Karpas-422 (cell line): ENCODE measurements around the gene DNMT3A. TPM values are rescaled to one million over a fixed set of nuclear protein-coding genes. Genes with fewer than 3 reads are reported as not detected.

Experiments used
- DNase-seq: peaks from one replicate; pipeline ENCODE4 v3.0.0-alpha.2; 2015
- H2AFZ ChIP-seq: fragments of 200-600 bp; sonication (generic); 2 replicates; pipeline ENCODE4 v1.6.1; 2014; ENCODE audit warnings: antibody characterized with exemption, low read length, mixed read lengths
- H3K27ac ChIP-seq: fragments of 200-600 bp; sonication (generic); 2 replicates; pipeline ENCODE4 v1.5.1; 2014; ENCODE audit warnings: mild to moderate bottlenecking, low read length, moderate library complexity
- H3K27me3 ChIP-seq: fragments of 200-600 bp; sonication (generic); 2 replicates; pipeline ENCODE4 v1.6.1; 2014; ENCODE audit warnings: low read length, mixed read lengths
- H3K36me3 ChIP-seq: fragments of 200-600 bp; sonication (generic); 2 replicates; pipeline ENCODE4 v1.6.1; 2014; ENCODE audit warnings: low read length, mixed read lengths; ENCODE audit not compliant: insufficient read depth
- H3K4me1 ChIP-seq: fragments of 200-600 bp; sonication (generic); 2 replicates; pipeline ENCODE4 v1.6.1; 2014; ENCODE audit warnings: mild to moderate bottlenecking, low read length, mixed read lengths
- H3K4me2 ChIP-seq: fragments of 200-600 bp; sonication (generic); 2 replicates; pipeline ENCODE4 v1.6.1; 2014; ENCODE audit warnings: low read length, low read depth, mild to moderate bottlenecking; ENCODE audit not compliant: poor library complexity, severe bottlenecking
- H3K4me3 ChIP-seq: fragments of 200-600 bp; sonication (generic); 2 replicates; pipeline ENCODE4 v1.5.1; 2014; ENCODE audit warnings: mild to moderate bottlenecking, antibody characterized with exemption, low read length, mixed read lengths
- H3K79me2 ChIP-seq: fragments of 200-600 bp; sonication (generic); 2 replicates; pipeline ENCODE4 v1.6.1; 2014; ENCODE audit warnings: mild to moderate bottlenecking, low read length, mixed read lengths
- H3K9ac ChIP-seq: fragments of 200-600 bp; sonication (generic); 2 replicates; pipeline ENCODE4 v1.6.0; 2014; ENCODE audit warnings: low read length
- H3K9me2 ChIP-seq: fragments of 200-600 bp; sonication (generic), shearing (Covaris generic); replicated peaks from 2 replicates; pipeline ENCODE4 v1.6.0; 2014; ENCODE audit warnings: mild to moderate bottlenecking, low read length, moderate library complexity; ENCODE audit not compliant: insufficient read depth
- H3K9me3 ChIP-seq: fragments of 300-700, 200-600 bp; sonication (generic); 2 replicates; pipeline ENCODE4 v1.6.1; 2014; ENCODE audit warnings: low read length, mixed read lengths
- H4K20me1 ChIP-seq: fragments of 200-600 bp; sonication (generic); 2 replicates; pipeline ENCODE4 v1.6.1; 2014; ENCODE audit warnings: mild to moderate bottlenecking, antibody characterized with exemption, low read length, low read depth; ENCODE audit not compliant: insufficient read depth
- total RNA-seq: library from RNA; depleted of rRNA; stranded (reverse); fragments of >200 nt; shearing (Covaris generic); gene quantifications from 2 replicates; pipeline ENCODE4 v1.2.3, GENCODE V29; 2014; ENCODE audit warnings: low replicate concordance

DNMT3A gene
- total RNA-seq, 1 experiment from 2014 or later: 0.97 TPM

GRCh38 chr2:25338401-25338800 lies 3.3 kb downstream of the DNMT3A start:
- no peak overlapping the region for H3K4me3 ChIP-seq

GRCh38 chr2:25337891-25338290 lies 3.8 kb downstream of the DNMT3A start:
- Histone ChIP-seq H3K4me2 (no peak overlapping the region), H3K9ac (no peak overlapping the region), H3K36me3 (no peaks in the 10 kb centered on the region), H3K27ac (no peak overlapping the region), H3K9me3 (no peaks in the 10 kb centered on the region), H3K9me2 (no peaks in the 10 kb centered on the region), H3K4me3 (no peak overlapping the region), H2AFZ (no peak overlapping the region), H4K20me1 (peaks cover 16% of the 10 kb centered on the region; the same call in 1 of the 2 replicates), H3K27me3 (no peaks in the 10 kb centered on the region), H3K79me2 (no peaks in the 10 kb centered on the region), H3K4me1 (peaks cover 14% of the 10 kb centered on the region)
- no peak for DNase-seq

More at GRCh38 chr2:25338401-25338800, 3.3 kb downstream of the DNMT3A start:
- H3K4me2 ChIP-seq: no peak overlapping the region
- DNase-seq: no peak
- H3K9ac ChIP-seq: no peak overlapping the region
- H3K27ac ChIP-seq: no peak overlapping the region
- peaks cover 14% of the 10 kb centered on the region for H3K4me1 ChIP-seq
- H4K20me1 ChIP-seq: peaks cover 17% of the 10 kb centered on the region; the same call in 1 of the 2 replicates
- no peak overlapping the region for H2AFZ ChIP-seq
- no peaks in the 10 kb centered on the region for H3K79me2 ChIP-seq
- H3K27me3 ChIP-seq: no peaks in the 10 kb centered on the region
- no peaks in the 10 kb centered on the region for H3K9me2 ChIP-seq
- no peaks in the 10 kb centered on the region for H3K9me3 ChIP-seq
- H3K36me3 ChIP-seq: no peaks in the 10 kb centered on the region

GRCh38 chr2:25337276-25337675 lies 4.4 kb downstream of the DNMT3A start:
- H2AFZ ChIP-seq: no peak overlapping the region
- no peaks in the 10 kb centered on the region for H3K9me2 ChIP-seq
- no peaks in the 10 kb centered on the region for H3K79me2 ChIP-seq
- no peak overlapping the region for H3K4me2 ChIP-seq
- H3K36me3 ChIP-seq: no peaks in the 10 kb centered on the region
- no peaks in the 10 kb centered on the region for H3K27me3 ChIP-seq
- no peak overlapping the region for H3K4me3 ChIP-seq
- peaks cover 14% of the 10 kb centered on the region; the same call in 1 of the 2 replicates for H4K20me1 ChIP-seq
- H3K27ac ChIP-seq: no peak overlapping the region
- DNase-seq: no peak
- peaks cover 14% of the 10 kb centered on the region for H3K4me1 ChIP-seq
- no peak overlapping the region for H3K9ac ChIP-seq
- H3K9me3 ChIP-seq: no peaks in the 10 kb centered on the region

GRCh38 chr2:25336383-25336841 lies 5.3 kb downstream of the DNMT3A start:
- Histone ChIP-seq H3K27ac (no peak overlapping the region), H3K79me2 (no peaks in the 10 kb centered on the region), H3K4me2 (no peak overlapping the region), H3K4me1 (peaks cover 14% of the 10 kb centered on the region), H3K27me3 (no peaks in the 10 kb centered on the region), H3K36me3 (no peaks in the 10 kb centered on the region), H4K20me1 (peaks cover 14% of the 10 kb centered on the region; the same call in 1 of the 2 replicates), H2AFZ (no peak overlapping the region), H3K9me3 (no peaks in the 10 kb centered on the region), H3K9me2 (no peaks in the 10 kb centered on the region), H3K9ac (no peak overlapping the region), H3K4me3 (no peak overlapping the region)
- no peak for DNase-seq

GRCh38 chr2:25335971-25336370 lies 5.8 kb downstream of the DNMT3A start:
- Histone ChIP-seq H3K4me3 (no peak overlapping the region), H3K9me3 (no peaks in the 10 kb centered on the region), H4K20me1 (peaks cover 14% of the 10 kb centered on the region; the same call in 1 of the 2 replicates), H3K9ac (no peak overlapping the region), H3K4me2 (no peak overlapping the region), H3K9me2 (no peaks in the 10 kb centered on the region), H3K27ac (no peak overlapping the region), H3K27me3 (no peaks in the 10 kb centered on the region), H3K36me3 (no peaks in the 10 kb centered on the region), H3K79me2 (no peaks in the 10 kb centered on the region), H3K4me1 (peaks cover 14% of the 10 kb centered on the region), H2AFZ (no peak overlapping the region)
- DNase-seq: no peak

GRCh38 chr2:25335204-25335603 lies 6.5 kb downstream of the DNMT3A start:
- Histone ChIP-seq H3K9me3 (no peaks in the 10 kb centered on the region), H3K9me2 (no peaks in the 10 kb centered on the region), H2AFZ (no peak overlapping the region), H3K4me2 (no peak overlapping the region), H3K4me3 (no peak overlapping the region), H3K27me3 (no peaks in the 10 kb centered on the region), H3K4me1 (peaks cover 14% of the 10 kb centered on the region), H3K9ac (no peak overlapping the region), H3K79me2 (no peaks in the 10 kb centered on the region), H3K36me3 (no peaks in the 10 kb centered on the region), H3K27ac (no peak overlapping the region), H4K20me1 (peaks cover 14% of the 10 kb centered on the region; the same call in 1 of the 2 replicates)
- DNase-seq: no peak

- Histone ChIP-seq H2AFZ (no peak overlapping the region), H3K4me3 (no peak overlapping the region), H3K4me2 (peak overlapping the region; percentile 4), H4K20me1 (peaks cover 14% of the 10 kb centered on the region; the same call in 1 of the 2 replicates), H3K4me1 (peaks cover 14% of the 10 kb centered on the region), H3K9me2 (no peaks in the 10 kb centered on the region), H3K9ac (no peak overlapping the region), H3K9me3 (no peaks in the 10 kb centered on the region), H3K36me3 (no peaks in the 10 kb centered on the region), H3K27ac (no peak overlapping the region), H3K27me3 (no peaks in the 10 kb centered on the region), H3K79me2 (no peaks in the 10 kb centered on the region)
- DNase-seq: no peak
These were observed 7.2 kb downstream of the DNMT3A start for GRCh38 chr2:25334482-25334881.

- H3K9me3 ChIP-seq: no peaks in the 10 kb centered on the region
- peaks cover 14% of the 10 kb centered on the region; the same call in 1 of the 2 replicates for H4K20me1 ChIP-seq
- H3K27me3 ChIP-seq: no peaks in the 10 kb centered on the region
- H2AFZ ChIP-seq: no peak overlapping the region
- H3K36me3 ChIP-seq: no peaks in the 10 kb centered on the region
- no peaks in the 10 kb centered on the region for H3K79me2 ChIP-seq
- no peak for DNase-seq
- H3K9ac ChIP-seq: no peak overlapping the region
- H3K27ac ChIP-seq: no peak overlapping the region
- no peak overlapping the region for H3K4me3 ChIP-seq
- H3K9me2 ChIP-seq: no peaks in the 10 kb centered on the region
- peaks cover 14% of the 10 kb centered on the region for H3K4me1 ChIP-seq
- peak overlapping the region; percentile 4 for H3K4me2 ChIP-seq
These were observed 7.7 kb downstream of the DNMT3A start for GRCh38 chr2:25333981-25334380.
